ENCODE results near the gene ANTXR2. TPM values are rescaled to one million over a fixed set of nuclear protein-coding genes. Genes with fewer than 3 reads are reported as not detected.

Gene ANTXR2
- total RNA-seq, 1 experiment from 2014 or later, result 72.0 TPM

DNA sequence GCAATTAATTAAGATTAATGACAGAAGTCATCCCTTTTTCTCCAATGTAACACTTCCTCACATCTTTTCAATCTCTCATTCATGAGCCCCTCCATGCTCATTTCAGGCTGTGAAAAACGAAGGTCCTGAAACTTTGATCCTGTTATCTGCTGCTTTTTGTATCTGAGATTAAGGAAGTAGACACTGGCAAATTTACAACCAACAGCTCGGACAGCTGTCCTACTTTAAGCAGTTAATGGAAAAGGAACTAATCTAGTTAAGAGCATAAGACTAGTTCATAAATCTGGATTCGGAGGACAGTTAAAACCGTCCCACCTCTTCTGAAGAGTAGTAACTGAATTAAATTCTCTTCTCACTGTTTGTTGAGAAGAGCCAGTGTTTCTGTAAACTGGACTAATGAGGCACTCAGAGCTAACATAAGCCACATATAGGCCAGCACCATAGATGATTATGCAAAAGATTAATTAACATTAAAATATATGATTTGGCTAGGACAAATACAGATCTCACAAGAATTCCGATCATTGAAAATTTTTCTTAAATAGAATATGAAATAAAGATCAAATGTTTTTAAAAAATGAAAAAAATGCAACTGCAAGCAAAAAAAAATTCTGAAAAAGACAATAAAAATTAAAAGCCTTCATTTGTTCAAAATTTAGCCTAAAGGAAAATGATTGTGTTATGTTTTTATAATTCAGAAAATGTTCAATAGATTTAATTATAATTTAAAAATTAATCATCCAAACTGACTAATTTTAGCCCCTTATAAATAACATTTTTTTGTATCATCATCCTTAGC, 114.4 kb downstream of the ANTXR2 start:
- Histone ChIP-seq H3K4me3 (no peak overlapping the region), H3K27me3 (replicated peaks) (no peaks in the 10 kb centered on the region), H3K9me3 (replicated peaks) (no peaks in the 10 kb centered on the region), H3K4me1 (replicated peaks) (no peaks in the 10 kb centered on the region), H3K36me3 (no peaks in the 10 kb centered on the region), H3K27ac (no peak overlapping the region)
- DNase-seq (ENCODE audit: low read depth in 1 of 2, low spot score in 2 of 2), result no peak

DNA sequence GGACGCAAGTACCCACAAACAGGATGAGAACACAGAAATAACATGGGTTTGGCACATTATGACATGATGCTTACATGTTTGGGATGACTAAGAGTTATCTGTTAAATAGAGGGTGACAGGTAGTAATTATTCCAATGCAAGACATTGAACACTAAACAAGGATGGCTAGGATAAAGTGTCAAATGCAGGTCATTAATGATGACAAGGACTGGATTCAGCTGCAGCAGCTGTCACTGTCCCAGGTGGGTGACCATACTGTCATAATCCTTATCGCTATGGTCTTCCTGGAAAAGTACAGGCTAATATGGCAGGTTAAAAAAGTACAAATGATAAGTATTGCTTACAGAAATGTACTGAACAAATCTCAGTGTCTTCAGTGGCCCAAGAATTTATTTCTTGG, 123.9 kb downstream of the ANTXR2 start:
- no peaks in the 10 kb centered on the region for H3K9me3 ChIP-seq (replicated peaks)
- no peak overlapping the region for H3K27ac ChIP-seq
- no peaks in the 10 kb centered on the region for H3K27me3 ChIP-seq (replicated peaks)
- DNase-seq (ENCODE audit: low read depth in 1 of 2, low spot score in 2 of 2), result no peak
- H3K4me3 ChIP-seq, result no peak overlapping the region
- H3K36me3 ChIP-seq, result no peaks in the 10 kb centered on the region
- peaks cover 9% of the 10 kb centered on the region for H3K4me1 ChIP-seq (replicated peaks)

GRCh38 chr4:79948739-79949138, 124.3 kb downstream of the ANTXR2 start:
- Histone ChIP-seq H3K4me3 (no peak overlapping the region), H3K9me3 (replicated peaks) (no peaks in the 10 kb centered on the region), H3K36me3 (no peaks in the 10 kb centered on the region), H3K27ac (no peak overlapping the region), H3K4me1 (replicated peaks) (peaks cover 9% of the 10 kb centered on the region), H3K27me3 (replicated peaks) (no peaks in the 10 kb centered on the region)
- DNase-seq (ENCODE audit: low read depth in 1 of 2, low spot score in 2 of 2), result no peak

- no peak overlapping the region for H3K4me3 ChIP-seq
- no peaks in the 10 kb centered on the region for H3K27me3 ChIP-seq (replicated peaks)
- peaks cover 9% of the 10 kb centered on the region for H3K4me1 ChIP-seq (replicated peaks)
- DNase-seq (ENCODE audit: low read depth in 1 of 2, low spot score in 2 of 2), result peak in 1 of 2 experiments; percentile 4
- no peaks in the 10 kb centered on the region for H3K9me3 ChIP-seq (replicated peaks)
- no peaks in the 10 kb centered on the region for H3K36me3 ChIP-seq
- no peak overlapping the region for H3K27ac ChIP-seq
These were observed 124.8 kb downstream of the ANTXR2 start for GRCh38 chr4:79948261-79948660.

DNA sequence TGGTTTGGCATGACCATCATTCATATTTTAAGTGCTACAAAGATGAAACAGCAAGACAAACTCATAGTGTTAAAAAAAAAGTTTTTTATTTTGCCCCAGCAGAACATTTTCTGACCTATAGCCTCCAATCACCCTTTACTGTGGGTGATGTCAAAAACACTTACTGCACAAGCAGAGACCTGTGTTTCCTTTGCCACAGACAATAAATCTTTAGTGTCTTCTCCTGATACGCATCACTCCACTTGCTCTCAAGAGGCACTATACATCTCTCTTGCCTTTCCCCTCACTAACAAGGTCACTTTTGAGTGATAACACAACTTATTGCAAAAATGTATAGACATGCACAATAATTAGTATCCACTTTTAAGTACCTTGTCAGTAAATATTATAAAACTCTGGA, 125.6 kb downstream of the ANTXR2 start:
- no peak for DNase-seq (ENCODE audit: low read depth in 1 of 2, low spot score in 2 of 2)
- H3K9me3 ChIP-seq (replicated peaks), result no peaks in the 10 kb centered on the region
- H3K36me3 ChIP-seq, result no peaks in the 10 kb centered on the region
- no peak overlapping the region for H3K4me3 ChIP-seq
- H3K27ac ChIP-seq, result no peak overlapping the region
- H3K27me3 ChIP-seq (replicated peaks), result no peaks in the 10 kb centered on the region
- peaks cover 9% of the 10 kb centered on the region for H3K4me1 ChIP-seq (replicated peaks)

DNA sequence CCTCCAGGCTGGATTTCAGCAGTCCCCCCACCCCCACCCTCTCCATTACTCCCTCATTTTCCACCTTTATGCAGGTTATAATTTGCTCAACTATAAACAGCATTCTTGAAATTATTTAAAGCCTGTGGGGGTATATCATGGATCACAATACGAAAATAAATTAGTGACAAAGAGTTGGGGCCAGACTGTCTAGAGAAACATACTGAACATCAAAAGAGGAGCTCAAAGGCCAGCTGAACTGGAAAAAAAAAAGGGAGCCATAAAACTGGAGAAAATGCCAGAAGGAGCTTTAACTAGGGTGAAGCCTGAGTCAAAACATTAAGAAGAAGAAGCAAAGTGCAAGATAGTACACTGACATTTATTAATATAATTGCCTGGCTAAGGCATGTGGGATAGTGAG, 137.8 kb downstream of the ANTXR2 start:
- H3K36me3 ChIP-seq, result no peaks in the 10 kb centered on the region
- no peak overlapping the region for H3K27ac ChIP-seq
- no peaks in the 10 kb centered on the region for H3K27me3 ChIP-seq (replicated peaks)
- H3K4me3 ChIP-seq, result no peak overlapping the region
- DNase-seq (ENCODE audit: low read depth in 1 of 2, low spot score in 2 of 2), result no peak
- H3K4me1 ChIP-seq (replicated peaks), result 0 out of 2 replicates have a peak, but pooled peaks cover 4% of the 10 kb centered on the region
- no peaks in the 10 kb centered on the region for H3K9me3 ChIP-seq (replicated peaks)

GRCh38 chr4:79934660-79935059, 138.4 kb downstream of the ANTXR2 start:
- DNase-seq (ENCODE audit: low read depth in 1 of 2, low spot score in 2 of 2), result no peak
- H3K27me3 ChIP-seq (replicated peaks), result no peaks in the 10 kb centered on the region
- no peaks in the 10 kb centered on the region for H3K9me3 ChIP-seq (replicated peaks)
- H3K4me1 ChIP-seq (replicated peaks), result 0 out of 2 replicates have a peak, but pooled peaks cover 4% of the 10 kb centered on the region
- no peak overlapping the region for H3K27ac ChIP-seq
- H3K4me3 ChIP-seq, result no peak overlapping the region
- H3K36me3 ChIP-seq, result no peaks in the 10 kb centered on the region

DNA sequence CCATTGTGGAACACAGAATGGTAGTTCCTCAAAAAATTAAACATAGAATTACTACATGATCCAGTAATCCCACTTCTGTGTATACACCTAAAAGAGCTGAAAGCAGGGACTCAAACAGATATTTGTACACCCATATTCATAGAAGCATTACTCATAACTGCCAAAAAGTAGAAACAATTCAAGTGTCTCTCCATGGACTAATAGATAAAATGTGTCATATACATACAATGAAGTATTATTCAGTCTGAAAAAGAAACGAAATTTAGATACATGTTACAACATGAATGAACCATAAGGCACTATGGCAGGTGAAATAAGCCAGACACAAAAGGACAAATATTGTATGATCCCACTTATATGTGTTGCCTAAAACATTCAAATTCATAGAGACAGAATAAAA, 145.1 kb downstream of the ANTXR2 start:
- H3K9me3 ChIP-seq (replicated peaks), result no peaks in the 10 kb centered on the region
- H3K27ac ChIP-seq, result no peak overlapping the region
- H3K27me3 ChIP-seq (replicated peaks), result no peaks in the 10 kb centered on the region
- no peak overlapping the region for H3K4me3 ChIP-seq
- no peak for DNase-seq (ENCODE audit: low read depth in 1 of 2, low spot score in 2 of 2)
- no peaks in the 10 kb centered on the region for H3K36me3 ChIP-seq
- no peaks in the 10 kb centered on the region for H3K4me1 ChIP-seq (replicated peaks)

DNA sequence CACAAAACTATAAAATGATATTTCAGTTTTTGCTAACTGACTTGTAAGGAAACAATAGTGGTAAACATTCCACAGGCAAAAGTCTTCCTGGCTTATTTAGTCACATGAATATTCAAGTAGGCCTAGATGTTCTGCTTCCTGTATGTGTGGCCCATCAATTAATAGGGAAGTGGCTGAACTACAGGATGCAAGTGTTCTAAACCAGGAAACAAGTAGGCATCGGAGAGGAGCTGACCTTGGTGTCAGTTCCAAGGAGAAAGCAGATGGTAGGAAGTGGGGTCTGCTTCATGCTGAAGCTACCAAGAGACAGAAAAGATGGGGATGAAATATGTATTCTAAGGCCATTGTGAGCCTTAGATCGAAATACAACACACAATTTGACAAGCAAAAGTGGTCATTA, 149.7 kb downstream of the ANTXR2 start:
- no peak for DNase-seq (ENCODE audit: low read depth in 1 of 2, low spot score in 2 of 2)
- Histone ChIP-seq H3K36me3 (no peaks in the 10 kb centered on the region), H3K27ac (no peak overlapping the region), H3K9me3 (replicated peaks) (no peaks in the 10 kb centered on the region), H3K27me3 (replicated peaks) (no peaks in the 10 kb centered on the region), H3K4me1 (replicated peaks) (no peaks in the 10 kb centered on the region), H3K4me3 (no peak overlapping the region)

- Histone ChIP-seq H3K4me1 (replicated peaks) (no peaks in the 10 kb centered on the region), H3K27ac (no peak overlapping the region), H3K27me3 (replicated peaks) (no peaks in the 10 kb centered on the region), H3K4me3 (no peak overlapping the region), H3K9me3 (replicated peaks) (no peaks in the 10 kb centered on the region), H3K36me3 (no peaks in the 10 kb centered on the region)
- DNase-seq (ENCODE audit: low read depth in 1 of 2, low spot score in 2 of 2), result no peak
These were observed 151.0 kb downstream of the ANTXR2 start for GRCh38 chr4:79922011-79922410.

DNA sequence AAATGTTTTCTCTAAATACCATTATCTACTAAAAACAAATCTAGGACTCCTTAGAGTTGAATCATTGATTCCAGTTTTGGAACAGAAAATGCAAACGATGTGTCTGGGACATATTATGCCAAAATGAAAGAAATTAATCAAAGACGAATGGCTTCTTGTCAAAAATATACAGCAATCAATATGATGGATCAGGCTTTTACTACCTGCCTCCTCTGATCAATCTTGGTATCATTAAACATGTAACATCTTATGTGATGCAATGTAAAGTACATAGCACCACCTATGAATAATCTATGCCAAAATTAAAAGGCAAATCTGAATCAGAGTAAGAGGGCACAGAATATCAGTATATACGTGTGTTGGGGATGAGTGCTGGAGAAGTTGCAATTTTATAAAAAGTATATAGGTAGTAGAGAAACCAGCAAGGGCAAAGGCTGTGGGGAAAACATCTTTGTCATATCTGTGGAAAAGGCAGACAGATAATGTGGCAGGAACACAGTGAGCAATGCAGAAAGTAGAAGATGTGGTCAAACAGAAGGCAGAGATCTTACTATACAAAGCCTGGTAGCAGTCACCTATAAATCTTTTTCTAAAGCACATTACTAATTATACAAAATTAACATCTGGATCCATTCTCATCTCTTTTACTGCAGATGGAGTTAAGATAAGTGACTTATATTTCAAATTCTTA, 152.7 kb downstream of the ANTXR2 start:
- no peak overlapping the region for H3K27ac ChIP-seq
- no peak overlapping the region for H3K4me3 ChIP-seq
- DNase-seq (ENCODE audit: low read depth in 1 of 2, low spot score in 2 of 2), result no peak

GRCh38 chr4:79918292-79918691, 154.7 kb downstream of the ANTXR2 start:
- Histone ChIP-seq H3K4me3 (no peak overlapping the region), H3K9me3 (replicated peaks) (no peaks in the 10 kb centered on the region), H3K4me1 (replicated peaks) (peaks cover 9% of the 10 kb centered on the region), H3K36me3 (no peaks in the 10 kb centered on the region), H3K27ac (no peak overlapping the region), H3K27me3 (replicated peaks) (no peaks in the 10 kb centered on the region)
- DNase-seq (ENCODE audit: low read depth in 1 of 2, low spot score in 2 of 2), result no peak

More for the DNA sequence above, 152.7 kb downstream of the ANTXR2 start:
- H3K9me3 ChIP-seq (replicated peaks), result no peaks in the 10 kb centered on the region
- H3K27me3 ChIP-seq (replicated peaks), result no peaks in the 10 kb centered on the region
- H3K36me3 ChIP-seq, result no peaks in the 10 kb centered on the region
- no peaks in the 10 kb centered on the region for H3K4me1 ChIP-seq (replicated peaks)

DNA sequence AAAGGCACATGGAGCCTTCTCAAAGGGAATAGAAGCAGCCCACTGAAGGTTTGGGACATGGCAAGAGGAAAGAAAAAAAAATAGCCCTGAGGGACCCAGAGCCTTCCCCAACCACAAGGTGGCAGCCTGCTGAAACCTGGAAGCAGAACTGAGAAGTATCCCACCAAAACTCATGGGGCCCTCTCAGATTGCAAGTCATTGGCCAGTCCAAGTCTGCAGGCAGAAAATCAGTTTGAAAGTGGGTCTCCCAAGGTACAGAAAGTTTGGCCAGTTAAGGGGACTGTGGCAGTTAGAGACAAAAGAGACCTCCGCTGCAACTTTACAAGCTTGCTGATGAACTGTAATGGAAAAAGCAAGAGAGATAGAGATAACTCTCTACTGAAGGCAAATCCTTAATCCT, 155.8 kb downstream of the ANTXR2 start:
- H3K4me3 ChIP-seq, result no peak overlapping the region
- H3K36me3 ChIP-seq, result no peaks in the 10 kb centered on the region
- H3K9me3 ChIP-seq (replicated peaks), result no peaks in the 10 kb centered on the region
- no peak overlapping the region for H3K27ac ChIP-seq
- peak; percentile 39 to 50 for DNase-seq (ENCODE audit: low read depth in 1 of 2, low spot score in 2 of 2)
- no peaks in the 10 kb centered on the region for H3K27me3 ChIP-seq (replicated peaks)
- peaks cover 9% of the 10 kb centered on the region for H3K4me1 ChIP-seq (replicated peaks)

DNA sequence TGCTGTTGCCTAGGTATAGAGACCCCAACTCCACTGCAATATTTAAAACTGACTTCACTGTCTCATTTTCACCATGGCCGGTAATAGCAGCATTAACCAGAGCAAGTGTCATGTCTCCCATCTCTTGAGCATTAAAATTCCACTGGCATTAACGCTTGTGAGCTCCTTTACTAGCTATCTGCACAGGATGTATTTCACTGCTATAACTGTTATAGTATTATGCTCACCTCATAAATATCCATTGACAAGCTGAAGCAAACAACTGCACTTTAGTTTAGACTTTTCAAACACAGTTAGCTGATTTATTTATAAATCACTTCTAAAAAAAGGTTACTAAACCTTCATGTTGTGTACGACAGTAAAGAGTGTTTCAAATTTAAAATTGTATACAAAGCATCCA, 157.8 kb downstream of the ANTXR2 start:
- H3K9me3 ChIP-seq (replicated peaks), result no peaks in the 10 kb centered on the region
- no peak overlapping the region for H3K27ac ChIP-seq
- H3K36me3 ChIP-seq, result no peaks in the 10 kb centered on the region
- H3K4me3 ChIP-seq, result no peak overlapping the region
- no peak for DNase-seq (ENCODE audit: low read depth in 1 of 2, low spot score in 2 of 2)
- H3K4me1 ChIP-seq (replicated peaks), result peaks cover 9% of the 10 kb centered on the region
- no peaks in the 10 kb centered on the region for H3K27me3 ChIP-seq (replicated peaks)

All from SJSA1 (cell line).